ENCODE measurements around the gene RETREG1. TPM values are rescaled to one million over a fixed set of nuclear protein-coding genes. Genes with fewer than 3 reads are reported as not detected.

Gene RETREG1
- total RNA-seq, 1 donor from 2014 or later = 0.91 TPM

GRCh38 chr5:16529306-16529705 is 87.5 kb downstream of the RETREG1 start:
- H3K36me3 Mint-ChIP-seq (ENCODE audit: unreplicated experiment) = no peaks in the 10 kb centered on the region
- H3K9me3 Mint-ChIP-seq (ENCODE audit: unreplicated experiment) = no peaks in the 10 kb centered on the region
- TF ChIP-seq, protein P1, sequence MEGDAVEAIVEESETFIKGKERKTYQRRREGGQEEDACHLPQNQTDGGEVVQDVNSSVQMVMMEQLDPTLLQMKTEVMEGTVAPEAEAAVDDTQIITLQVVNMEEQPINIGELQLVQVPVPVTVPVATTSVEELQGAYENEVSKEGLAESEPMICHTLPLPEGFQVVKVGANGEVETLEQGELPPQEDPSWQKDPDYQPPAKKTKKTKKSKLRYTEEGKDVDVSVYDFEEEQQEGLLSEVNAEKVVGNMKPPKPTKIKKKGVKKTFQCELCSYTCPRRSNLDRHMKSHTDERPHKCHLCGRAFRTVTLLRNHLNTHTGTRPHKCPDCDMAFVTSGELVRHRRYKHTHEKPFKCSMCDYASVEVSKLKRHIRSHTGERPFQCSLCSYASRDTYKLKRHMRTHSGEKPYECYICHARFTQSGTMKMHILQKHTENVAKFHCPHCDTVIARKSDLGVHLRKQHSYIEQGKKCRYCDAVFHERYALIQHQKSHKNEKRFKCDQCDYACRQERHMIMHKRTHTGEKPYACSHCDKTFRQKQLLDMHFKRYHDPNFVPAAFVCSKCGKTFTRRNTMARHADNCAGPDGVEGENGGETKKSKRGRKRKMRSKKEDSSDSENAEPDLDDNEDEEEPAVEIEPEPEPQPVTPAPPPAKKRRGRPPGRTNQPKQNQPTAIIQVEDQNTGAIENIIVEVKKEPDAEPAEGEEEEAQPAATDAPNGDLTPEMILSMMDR (IDR thresholded peaks at IDR 0.05) = no peak
- H3K27ac Mint-ChIP-seq (ENCODE audit: unreplicated experiment) = no peak overlapping the region
- DNase-seq (ENCODE audit: extremely low spot score, unreplicated experiment) = no peak
- H3K4me1 Mint-ChIP-seq (ENCODE audit: unreplicated experiment) = no peaks in the 10 kb centered on the region
- peaks cover 9% of the 10 kb centered on the region for H3K27me3 Mint-ChIP-seq (ENCODE audit: unreplicated experiment)
- H3K4me3 Mint-ChIP-seq (ENCODE audit: unreplicated experiment) = no peak overlapping the region

GRCh38 chr5:16528382-16529110 is 88.3 kb downstream of the RETREG1 start:
- H3K4me1 Mint-ChIP-seq (ENCODE audit: unreplicated experiment) = no peaks in the 10 kb centered on the region
- no peaks in the 10 kb centered on the region for H3K9me3 Mint-ChIP-seq (ENCODE audit: unreplicated experiment)
- H3K36me3 Mint-ChIP-seq (ENCODE audit: unreplicated experiment) = no peaks in the 10 kb centered on the region
- no peak overlapping the region for H3K4me3 Mint-ChIP-seq (ENCODE audit: unreplicated experiment)
- no peak for DNase-seq (ENCODE audit: extremely low spot score, unreplicated experiment)
- TF ChIP-seq, protein P1 (IDR thresholded peaks at IDR 0.05) = no peak
- H3K27me3 Mint-ChIP-seq (ENCODE audit: unreplicated experiment) = peaks cover 16% of the 10 kb centered on the region
- H3K27ac Mint-ChIP-seq (ENCODE audit: unreplicated experiment) = no peak overlapping the region

- H3K9me3 Mint-ChIP-seq (ENCODE audit: unreplicated experiment) = no peaks in the 10 kb centered on the region
- peaks cover 34% of the 10 kb centered on the region for H3K27me3 Mint-ChIP-seq (ENCODE audit: unreplicated experiment)
- H3K4me3 Mint-ChIP-seq (ENCODE audit: unreplicated experiment) = no peak overlapping the region
- TF ChIP-seq, protein P1 (IDR thresholded peaks at IDR 0.05) = no peak
- no peak overlapping the region for H3K27ac Mint-ChIP-seq (ENCODE audit: unreplicated experiment)
- no peaks in the 10 kb centered on the region for H3K4me1 Mint-ChIP-seq (ENCODE audit: unreplicated experiment)
- DNase-seq (ENCODE audit: extremely low spot score, unreplicated experiment) = no peak
- no peaks in the 10 kb centered on the region for H3K36me3 Mint-ChIP-seq (ENCODE audit: unreplicated experiment)
These were observed 91.1 kb downstream of the RETREG1 start for GRCh38 chr5:16525651-16526050.

- Mint-ChIP-seq H3K4me3 (ENCODE audit: unreplicated experiment) (no peak overlapping the region), H3K4me1 (ENCODE audit: unreplicated experiment) (no peaks in the 10 kb centered on the region), H3K27me3 (ENCODE audit: unreplicated experiment) (peaks cover 37% of the 10 kb centered on the region), H3K9me3 (ENCODE audit: unreplicated experiment) (no peaks in the 10 kb centered on the region), H3K27ac (ENCODE audit: unreplicated experiment) (no peak overlapping the region), H3K36me3 (ENCODE audit: unreplicated experiment) (no peaks in the 10 kb centered on the region)
- TF ChIP-seq, protein P1 (IDR thresholded peaks at IDR 0.05) = no peak
- no peak for DNase-seq (ENCODE audit: extremely low spot score, unreplicated experiment)
These were observed 92.5 kb downstream of the RETREG1 start for GRCh38 chr5:16524286-16524685.

GRCh38 chr5:16521521-16522483 is 95.0 kb downstream of the RETREG1 start:
- Mint-ChIP-seq H3K27me3 (ENCODE audit: unreplicated experiment) (peaks cover 42% of the 10 kb centered on the region), H3K27ac (ENCODE audit: unreplicated experiment) (no peak overlapping the region), H3K36me3 (ENCODE audit: unreplicated experiment) (no peaks in the 10 kb centered on the region), H3K4me3 (ENCODE audit: unreplicated experiment) (no peak overlapping the region), H3K4me1 (ENCODE audit: unreplicated experiment) (no peaks in the 10 kb centered on the region), H3K9me3 (ENCODE audit: unreplicated experiment) (no peaks in the 10 kb centered on the region)
- DNase-seq (ENCODE audit: extremely low spot score, unreplicated experiment) = no peak
- TF ChIP-seq, protein P1 (IDR thresholded peaks at IDR 0.05) = no peak
